DOHH2 (cell line): ENCODE data around the gene PRELID2.

ENCODE experiments used
- H3F3A ChIP-seq: fragments of 200-600 bp; sonication (generic), shearing (Covaris generic); 2 replicates; pipeline ENCODE4 v1.6.0; 2016; ENCODE audit warnings: antibody characterized with exemption, mild to moderate bottlenecking; ENCODE audit not compliant: control insufficient read depth, insufficient read depth
- H3K27ac ChIP-seq: fragments of 200-600 bp; sonication (generic); 2 replicates; pipeline ENCODE4 v1.5.1; 2014; ENCODE audit warnings: low read depth, mild to moderate bottlenecking, low read length, moderate library complexity
- H3K27me3 ChIP-seq: fragments of 200-600 bp; sonication (generic); 2 replicates; pipeline ENCODE4 v1.6.1; 2014; ENCODE audit warnings: mild to moderate bottlenecking, low read length, mixed read lengths; ENCODE audit not compliant: control insufficient read depth
- H3K36me3 ChIP-seq: fragments of 200-600 bp; sonication (generic); 2 replicates; pipeline ENCODE4 v1.6.1; 2014; ENCODE audit warnings: mild to moderate bottlenecking, low read length, moderate library complexity, mixed read lengths; ENCODE audit not compliant: control insufficient read depth
- H3K4me1 ChIP-seq: fragments of 200-600 bp; sonication (generic); 2 replicates; pipeline ENCODE4 v1.6.1; 2014; ENCODE audit warnings: mild to moderate bottlenecking, low read length, mixed read lengths; ENCODE audit not compliant: control insufficient read depth
- H3K4me2 ChIP-seq: fragments of 200-600 bp; sonication (generic); 2 replicates; pipeline ENCODE4 v1.6.0; 2014; ENCODE audit warnings: mild to moderate bottlenecking, low read length, moderate library complexity
- H3K4me3 ChIP-seq: fragments of 200-600 bp; sonication (generic); 2 replicates; pipeline ENCODE4 v1.5.1; 2014; ENCODE audit warnings: mild to moderate bottlenecking, low read length, mixed read lengths
- H3K79me2 ChIP-seq: fragments of 200-600 bp; sonication (generic); 2 replicates; pipeline ENCODE4 v1.6.1; 2014; ENCODE audit warnings: mild to moderate bottlenecking, low read length, mixed read lengths; ENCODE audit not compliant: control insufficient read depth
- H3K9me2 ChIP-seq: fragments of 200-600 bp; sonication (generic); replicated peaks from 2 replicates; pipeline ENCODE4 v1.6.1; 2014; ENCODE audit warnings: mild to moderate bottlenecking, low read length, mixed read lengths; ENCODE audit not compliant: control insufficient read depth
- H3K9me3 ChIP-seq: fragments of 200-600 bp; sonication (generic); 2 replicates; pipeline ENCODE4 v1.6.1; 2014; ENCODE audit warnings: antibody characterized with exemption, low read length, mixed read lengths; ENCODE audit not compliant: control insufficient read depth, insufficient read depth
- H4K20me1 ChIP-seq: fragments of 200-600 bp; sonication (generic); 2 replicates; pipeline ENCODE4 v1.6.0; 2014; ENCODE audit warnings: low read depth, mild to moderate bottlenecking, antibody characterized with exemption, low read length, moderate library complexity; ENCODE audit not compliant: control insufficient read depth, insufficient read depth
- CTCF ChIP-seq: fragments of 200-600 bp; sonication (generic); IDR thresholded peaks from one replicate; pipeline ENCODE4 v1.5.1; 2014; ENCODE audit warnings: antibody characterized with exemption, mild to moderate bottlenecking, low read depth, low read length; ENCODE audit not compliant: poor library complexity, severe bottlenecking
- EZH2phosphoT487 ChIP-seq: fragments of 200-600 bp; sonication (generic); IDR thresholded peaks from 2 replicates; pipeline ENCODE4 v1.6.1; 2017; ENCODE audit warnings: borderline replicate concordance, mild to moderate bottlenecking, antibody characterized with exemption, low read length, moderate library complexity, mixed read lengths

The PRELID2 gene

GRCh38 chr5:145858959-145859358 lies 23.8 kb upstream of the PRELID2 start:
- H3K79me2 ChIP-seq: no peaks in the 10 kb centered on the region
- H3K36me3 ChIP-seq: no peaks in the 10 kb centered on the region
- 0 out of 2 replicates have a peak, but pooled peaks cover 4% of the 10 kb centered on the region for H3K27me3 ChIP-seq
- no peaks in the 10 kb centered on the region for H3K9me2 ChIP-seq
- no peaks in the 10 kb centered on the region for H3K9me3 ChIP-seq
- TF ChIP-seq EZH2phosphoT487 (no peak), CTCF (no peak)
- no peaks in the 10 kb centered on the region for H4K20me1 ChIP-seq
- no peak overlapping the region for H3K4me2 ChIP-seq
- no peak overlapping the region for H3K4me3 ChIP-seq
- no peak overlapping the region for H3K27ac ChIP-seq
- H3F3A ChIP-seq: no peaks in the 10 kb centered on the region
- no peaks in the 10 kb centered on the region for H3K4me1 ChIP-seq

- H3F3A ChIP-seq: no peaks in the 10 kb centered on the region
- no peaks in the 10 kb centered on the region for H4K20me1 ChIP-seq
- TF ChIP-seq EZH2phosphoT487 (no peak), CTCF (no peak)
- H3K9me2 ChIP-seq: no peaks in the 10 kb centered on the region
- no peak overlapping the region for H3K4me2 ChIP-seq
- no peaks in the 10 kb centered on the region for H3K4me1 ChIP-seq
- H3K4me3 ChIP-seq: no peak overlapping the region
- H3K36me3 ChIP-seq: no peaks in the 10 kb centered on the region
- H3K9me3 ChIP-seq: no peaks in the 10 kb centered on the region
- no peak overlapping the region for H3K27ac ChIP-seq
- H3K27me3 ChIP-seq: 0 out of 2 replicates have a peak, but pooled peaks cover 4% of the 10 kb centered on the region
- H3K79me2 ChIP-seq: no peaks in the 10 kb centered on the region
Observed at GRCh38 chr5:145856285-145856818, 21.2 kb upstream of the PRELID2 start.

GRCh38 chr5:145855763-145856267 lies 20.7 kb upstream of the PRELID2 start:
- no peak overlapping the region for H3K27ac ChIP-seq
- no peak overlapping the region for H3K4me3 ChIP-seq

More at GRCh38 chr5:145855763-145856267, 20.7 kb upstream of the PRELID2 start:
- H3K9me2 ChIP-seq: no peaks in the 10 kb centered on the region
- no peaks in the 10 kb centered on the region for H3K4me1 ChIP-seq
- no peaks in the 10 kb centered on the region for H3K36me3 ChIP-seq
- H3K9me3 ChIP-seq: no peaks in the 10 kb centered on the region
- TF ChIP-seq EZH2phosphoT487 (no peak), CTCF (no peak)
- H3K4me2 ChIP-seq: no peak overlapping the region
- H3K27me3 ChIP-seq: 0 out of 2 replicates have a peak, but pooled peaks cover 4% of the 10 kb centered on the region
- H4K20me1 ChIP-seq: no peaks in the 10 kb centered on the region
- H3F3A ChIP-seq: no peaks in the 10 kb centered on the region
- H3K79me2 ChIP-seq: no peaks in the 10 kb centered on the region
